Gastroesophageal sphincter (tissue), 4 donors: ENCODE results near the gene PTCRA. TPM values are rescaled to one million over a fixed set of nuclear protein-coding genes. Genes with fewer than 3 reads are reported as not detected.

ENCODE experiments used
- ATAC-seq: fragments of 150-250 bp; one replicate; pipeline ENCODE4 v1.9.1; 2016; ENCODE audit warnings: mild to moderate bottlenecking, moderate library complexity
- H3K27ac ChIP-seq, 4 donors: fragments of 200-600 bp; sonication (generic) in 3 of 4; 1 replicate in 3 of 4; 2 replicates in 1 of 4; pipeline ENCODE4 v1.5.1; 2016 to 2019
- H3K27me3 ChIP-seq: fragments of 200-600 bp; sonication (generic); one replicate; pipeline ENCODE4 v1.5.1; 2019
- H3K36me3 ChIP-seq, 2 donors: fragments of 200-600 bp; sonication (generic); one replicate each; pipeline ENCODE4 v1.5.1; 2019; ENCODE audit warnings: control low read depth in 1 of 2
- H3K4me1 ChIP-seq, 3 donors: fragments of 200-600 bp; sonication (generic); 1 replicate in 2 of 3; 2 replicates in 1 of 3; pipeline ENCODE4 v1.5.1; 2016 to 2019; ENCODE audit warnings: control low read depth in 2 of 3
- H3K4me3 ChIP-seq, 2 donors: fragments of 200-600 bp; sonication (generic); one replicate each; pipeline ENCODE4 v1.5.1; 2019; ENCODE audit warnings: mild to moderate bottlenecking in 1 of 2, moderate library complexity in 1 of 2
- H3K9me3 ChIP-seq, 3 donors: fragments of 200-600 bp; sonication (generic); one replicate each; pipeline ENCODE4 v1.5.1; 2017 to 2019; ENCODE audit warnings: control low read depth in 2 of 3
- EP300 ChIP-seq: sonication (generic); formaldehyde crosslinking; IDR thresholded peaks from one replicate; pipeline ENCODE4 v1.6.1; 2017; ENCODE audit warnings: antibody characterized with exemption, mild to moderate bottlenecking
- POLR2A ChIP-seq, 2 donors: fragments of 450-650 bp; IDR thresholded peaks; one replicate each; pipeline ENCODE4 v1.6.1; 2017; ENCODE audit warnings: antibody characterized with exemption in 2 of 2, mild to moderate bottlenecking in 2 of 2, moderate library complexity in 1 of 2
- POLR2AphosphoS5 ChIP-seq: sonication (generic); formaldehyde crosslinking; IDR thresholded peaks from one replicate; pipeline ENCODE4 v1.6.1; 2017; ENCODE audit warnings: antibody characterized with exemption
- WGBS, 2 donors: methylation state at CpG; one replicate each; pipeline ENCODE4 v1.1.5; 2018; ENCODE audit warnings: low coverage in 1 of 2; 5-methylcytosine and 5-hydroxymethylcytosine counted together
- total RNA-seq, 4 donors: library from RNA; depleted of rRNA; stranded (reverse); fragments of >200 nt; gene quantifications; one replicate each; pipeline ENCODE4 v1.1.0, GENCODE V29; 2016
- TF ChIP-seq, protein P1 (sequence below), 4 experiments: fragments of 200-600 bp in 2 of 4; fragments of 450-650 bp in 2 of 4; sonication (generic) in 1 of 4; IDR thresholded peaks; one replicate each; pipeline ENCODE4 v1.5.1; 2017 to 2019; ENCODE audit warnings: antibody characterized with exemption in 4 of 4, mild to moderate bottlenecking in 2 of 4, moderate library complexity in 2 of 4

The PTCRA gene
- total RNA-seq, 4 donors from 2014 or later = not detected

DNA sequence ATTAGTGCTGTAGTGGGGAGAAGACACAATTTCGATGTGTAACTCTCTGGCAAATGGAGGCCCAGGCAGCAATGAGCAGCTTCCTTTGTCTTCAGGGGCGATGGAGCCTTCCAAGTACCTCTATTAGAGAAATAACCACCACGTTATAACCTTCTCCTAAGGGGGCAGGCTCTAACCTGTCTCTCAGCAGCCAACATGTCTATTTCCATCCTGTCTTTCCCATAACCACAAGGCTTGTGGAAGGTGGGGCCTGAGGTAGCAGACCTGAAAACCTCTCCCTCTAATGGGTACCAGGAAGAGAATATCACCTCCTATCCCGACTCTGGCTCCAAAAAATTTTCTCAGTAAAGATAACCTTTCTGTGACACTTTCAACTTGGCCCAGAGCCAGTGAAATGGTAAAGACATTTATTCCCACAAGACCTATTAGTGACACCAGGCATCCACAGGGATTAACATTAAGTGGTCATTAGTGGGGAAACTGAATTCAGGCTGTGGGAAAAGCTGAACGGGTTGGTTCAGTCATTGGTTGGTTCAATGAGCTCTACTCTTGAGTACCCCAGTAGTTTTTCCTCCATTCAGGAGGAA, 59.2 kb downstream of the PTCRA start:
- peaks cover 0 to 3% of the 10 kb centered on the region in 2 donors for H3K36me3 ChIP-seq
- peaks cover 0 to 38% (median 10%) of the 10 kb centered on the region in 3 donors for H3K4me1 ChIP-seq
- no peak overlapping the region for H3K4me3 ChIP-seq
- no peaks in the 10 kb centered on the region for H3K9me3 ChIP-seq
- ATAC-seq = no peak
- H3K27me3 ChIP-seq = no peaks in the 10 kb centered on the region
- 46 to 97% methylated on average over 2 to 3 of the region's 5 CpGs for WGBS, 2 donors
- H3K27ac ChIP-seq = no peak overlapping the region
- TF ChIP-seq, protein P1, sequence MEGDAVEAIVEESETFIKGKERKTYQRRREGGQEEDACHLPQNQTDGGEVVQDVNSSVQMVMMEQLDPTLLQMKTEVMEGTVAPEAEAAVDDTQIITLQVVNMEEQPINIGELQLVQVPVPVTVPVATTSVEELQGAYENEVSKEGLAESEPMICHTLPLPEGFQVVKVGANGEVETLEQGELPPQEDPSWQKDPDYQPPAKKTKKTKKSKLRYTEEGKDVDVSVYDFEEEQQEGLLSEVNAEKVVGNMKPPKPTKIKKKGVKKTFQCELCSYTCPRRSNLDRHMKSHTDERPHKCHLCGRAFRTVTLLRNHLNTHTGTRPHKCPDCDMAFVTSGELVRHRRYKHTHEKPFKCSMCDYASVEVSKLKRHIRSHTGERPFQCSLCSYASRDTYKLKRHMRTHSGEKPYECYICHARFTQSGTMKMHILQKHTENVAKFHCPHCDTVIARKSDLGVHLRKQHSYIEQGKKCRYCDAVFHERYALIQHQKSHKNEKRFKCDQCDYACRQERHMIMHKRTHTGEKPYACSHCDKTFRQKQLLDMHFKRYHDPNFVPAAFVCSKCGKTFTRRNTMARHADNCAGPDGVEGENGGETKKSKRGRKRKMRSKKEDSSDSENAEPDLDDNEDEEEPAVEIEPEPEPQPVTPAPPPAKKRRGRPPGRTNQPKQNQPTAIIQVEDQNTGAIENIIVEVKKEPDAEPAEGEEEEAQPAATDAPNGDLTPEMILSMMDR (IDR thresholded peaks at IDR 0.05) = no peak
- no peak for TF ChIP-seq POLR2AphosphoS5
- no peak for TF ChIP-seq EP300
- TF ChIP-seq POLR2A (IDR thresholded peaks at IDR 0.05) = no peak

Other genes with a start within 250 kb of the PTCRA start
- 1 to 10 TPM in 3 of 4 donors, under 1 TPM in 1; 0.31 to 2.1 (median 1.3) TPM for gene PRPH2, start 193.5 kb upstream of the PTCRA start, total RNA-seq
- gene TBCC, start 169.9 kb upstream of the PTCRA start, total RNA-seq = 10 to 100 TPM; 32.0 to 44.2 (median 37.4) TPM
- 10 to 100 TPM; 13.9 to 28.5 (median 23.2) TPM for gene BICRAL, start 134.0 kb upstream of the PTCRA start, total RNA-seq
- gene RPL7L1, start 36.4 kb upstream of the PTCRA start, total RNA-seq = 100 to 1,000 TPM in 1 of 4 donors, 10 to 100 TPM in 3; 61.1 to 106 (median 87.9) TPM
- 10 to 100 TPM; 23.3 to 37.9 (median 36.8) TPM for gene CNPY3, start 13.4 kb downstream of the PTCRA start, total RNA-seq
- 1 to 10 TPM in 3 of 4 donors, not detected in 1; 2.6 to 3.6 (median 2.6) TPM for gene GNMT, start 44.7 kb downstream of the PTCRA start, total RNA-seq
- gene PEX6, start 63.1 kb downstream of the PTCRA start, total RNA-seq = 10 to 100 TPM in 3 of 4 donors, 1 to 10 TPM in 1; 9.8 to 23.5 (median 21.2) TPM
- gene PPP2R5D, start 68.5 kb downstream of the PTCRA start, total RNA-seq = 10 to 100 TPM; 30.0 to 45.1 (median 36.3) TPM
- 10 to 100 TPM; 56.0 to 62.1 (median 58.3) TPM for gene MEA1, start 97.9 kb downstream of the PTCRA start, total RNA-seq
- 100 to 1,000 TPM in 3 of 4 donors, 10 to 100 TPM in 1; 96.9 to 145 (median 129) TPM for gene KLHDC3, start 98.2 kb downstream of the PTCRA start, total RNA-seq
- gene RRP36, start 105.6 kb downstream of the PTCRA start, total RNA-seq = 10 to 100 TPM; 52.8 to 62.5 (median 59.8) TPM
- 10 to 100 TPM; 10.9 to 16.6 (median 13.5) TPM for gene CUL7, start 137.8 kb downstream of the PTCRA start, total RNA-seq
- gene MRPL2, start 143.4 kb downstream of the PTCRA start, total RNA-seq = 10 to 100 TPM; 17.3 to 35.4 (median 21.2) TPM
- gene KLC4, start 143.6 kb downstream of the PTCRA start, total RNA-seq = 10 to 100 TPM; 18.0 to 43.4 (median 30.2) TPM
- 10 to 100 TPM in 1 of 4 donors, 1 to 10 TPM in 3; 2.0 to 11.6 (median 7.7) TPM for gene PTK7, start 160.3 kb downstream of the PTCRA start, total RNA-seq